Stimulated activated CD8-positive, alpha-beta memory T cell treated with anti-CD3 and anti-CD28 coated beads, Interleukin-4, amount 100 ng/mL, for 4 hours (primary cell): ENCODE data around the gene EPB41L1.
"Not testable (repeated sequence)": the region's sequence is repeated elsewhere in the genome, so short reads cannot be mapped to it uniquely, and the experiment has no call there.

Experiments used
- DNase-seq, 2 donors: peaks; one replicate each; pipeline ENCODE4 v3.0.0-alpha.2; 2020; ENCODE audit warnings: low read depth in 2 of 2, low spot score in 1 of 2

The EPB41L1 gene

GRCh38 chr20:36125097-36125496 lies 29.4 kb upstream of the EPB41L1 start:
- DNase-seq: no peak

GRCh38 chr20:36126836-36127527 lies 27.6 kb upstream of the EPB41L1 start:
- DNase-seq: no peak

- no peak for DNase-seq
Measured at GRCh38 chr20:36128463-36129159, 25.9 kb upstream of the EPB41L1 start.

GRCh38 chr20:36129160-36129543 lies 25.4 kb upstream of the EPB41L1 start:
- no peak for DNase-seq

GRCh38 chr20:36130390-36130789 lies 24.1 kb upstream of the EPB41L1 start:
- no peak for DNase-seq

GRCh38 chr20:36132802-36133211 lies 21.7 kb upstream of the EPB41L1 start:
- DNase-seq: no peak

GRCh38 chr20:36133821-36134220 lies 20.7 kb upstream of the EPB41L1 start:
- DNase-seq: no peak

GRCh38 chr20:36135159-36135558 lies 19.4 kb upstream of the EPB41L1 start:
- DNase-seq: no peak

- no peak for DNase-seq
Measured at GRCh38 chr20:36135821-36136220, 18.7 kb upstream of the EPB41L1 start.

GRCh38 chr20:36137313-36137712 lies 17.2 kb upstream of the EPB41L1 start:
- DNase-seq: not testable (repeated sequence)

- DNase-seq: no peak
Measured at GRCh38 chr20:36141310-36141709, 13.2 kb upstream of the EPB41L1 start.

- no peak for DNase-seq
Measured at GRCh38 chr20:36144336-36144735, 10.2 kb upstream of the EPB41L1 start.

GRCh38 chr20:36145877-36146707 lies 8.4 kb upstream of the EPB41L1 start:
- DNase-seq: no peak

GRCh38 chr20:36147690-36148089 lies 6.8 kb upstream of the EPB41L1 start:
- DNase-seq: no peak

- DNase-seq: no peak
Measured at GRCh38 chr20:36148439-36148838, 6.1 kb upstream of the EPB41L1 start.

- no peak for DNase-seq
Measured at GRCh38 chr20:36149012-36149411, 5.5 kb upstream of the EPB41L1 start.

- DNase-seq: no peak
Measured at GRCh38 chr20:36149469-36149868, 5.1 kb upstream of the EPB41L1 start.

GRCh38 chr20:36150489-36150846 lies 4.1 kb upstream of the EPB41L1 start:
- no peak for DNase-seq

GRCh38 chr20:36150847-36151539 lies 3.5 kb upstream of the EPB41L1 start:
- DNase-seq: no peak

GRCh38 chr20:36152261-36152660 lies 2.3 kb upstream of the EPB41L1 start:
- DNase-seq: no peak

- no peak for DNase-seq
Measured at GRCh38 chr20:36153204-36153603, 1.3 kb upstream of the EPB41L1 start.
